ENCODE results near the gene CACHD1. TPM values are rescaled to one million over a fixed set of nuclear protein-coding genes. Genes with fewer than 3 reads are reported as not detected.

Gene CACHD1
- total RNA-seq, 2 donors from 2014 or later, result 8.6 to 12.9 TPM

GRCh38 chr1:64426681-64427080 is 43.2 kb upstream of the CACHD1 start:
- no peak for DNase-seq
- no peak for ATAC-seq
- H3K4me3 ChIP-seq, result no peak overlapping the region
- H3K27ac ChIP-seq, result no peak overlapping the region
- TF ChIP-seq POLR2A (IDR thresholded peaks at IDR 0.05) (no peak), CTCF (IDR thresholded peaks at IDR 0.05) (no peak)
- intact Hi-C loops (cut with DNase I), result no loop called here
- no peaks in the 10 kb centered on the region for H3K9me3 ChIP-seq
- no peaks in the 10 kb centered on the region for H3K4me1 ChIP-seq
- 9 to 13% methylated on average over 2 of the region's 2 CpGs for WGBS, 2 donors
- no peaks in the 10 kb centered on the region for H3K36me3 ChIP-seq (replicated peaks in 1 of 2; ENCODE audit: insufficient read depth in 1 of 2, low read depth in 2 of 2)
- no peaks in the 10 kb centered on the region for H3K27me3 ChIP-seq

GRCh38 chr1:64427879-64428278 is 42.0 kb upstream of the CACHD1 start:
- WGBS, 2 donors, result 55 to 83% methylated on average over 3 of the region's 3 CpGs
- Histone ChIP-seq H3K4me3 (no peak overlapping the region), H3K4me1 (no peaks in the 10 kb centered on the region), H3K27me3 (no peaks in the 10 kb centered on the region), H3K9me3 (no peaks in the 10 kb centered on the region), H3K36me3 (replicated peaks in 1 of 2; ENCODE audit: insufficient read depth in 1 of 2, low read depth in 2 of 2) (no peaks in the 10 kb centered on the region), H3K27ac (no peak overlapping the region)
- no peak for DNase-seq
- ATAC-seq, result no peak
- intact Hi-C loops (cut with DNase I), result no loop called here
- no peak for TF ChIP-seq CTCF (IDR thresholded peaks at IDR 0.05)
- no peak for TF ChIP-seq POLR2A (IDR thresholded peaks at IDR 0.05)

DNA sequence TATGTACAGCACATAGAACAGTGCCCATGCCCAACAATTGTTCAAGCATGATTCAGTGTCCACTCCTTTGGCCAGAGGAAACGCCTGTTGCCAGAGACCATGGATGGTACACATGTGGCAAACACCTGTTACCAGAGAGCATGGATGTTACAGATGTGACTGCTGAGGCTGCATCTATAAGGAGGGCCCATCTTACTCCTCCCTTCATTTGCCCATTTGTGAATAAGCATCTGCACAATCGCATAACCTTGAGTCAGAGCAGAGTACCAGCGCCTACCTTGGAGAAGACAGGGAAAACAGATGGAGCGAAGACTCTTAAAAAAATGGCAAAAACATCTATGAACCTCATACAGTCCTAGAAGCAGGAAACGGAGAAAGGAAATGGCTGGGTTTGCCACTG is 36.6 kb upstream of the CACHD1 start:
- H3K9me3 ChIP-seq, result no peaks in the 10 kb centered on the region
- ATAC-seq (no peak), DNase-seq (no peak)
- H3K4me3 ChIP-seq, result no peak overlapping the region
- intact Hi-C loops (cut with DNase I), result no loop called here
- H3K27ac ChIP-seq, result no peak overlapping the region
- no peaks in the 10 kb centered on the region for H3K27me3 ChIP-seq
- TF ChIP-seq CTCF (IDR thresholded peaks at IDR 0.05) (no peak), POLR2A (IDR thresholded peaks at IDR 0.05) (no peak)
- 86 to 97% methylated on average over 5 of the region's 5 CpGs for WGBS, 2 donors
- no peaks in the 10 kb centered on the region for H3K36me3 ChIP-seq (replicated peaks in 1 of 2; ENCODE audit: insufficient read depth in 1 of 2, low read depth in 2 of 2)
- H3K4me1 ChIP-seq, result no peaks in the 10 kb centered on the region

DNA sequence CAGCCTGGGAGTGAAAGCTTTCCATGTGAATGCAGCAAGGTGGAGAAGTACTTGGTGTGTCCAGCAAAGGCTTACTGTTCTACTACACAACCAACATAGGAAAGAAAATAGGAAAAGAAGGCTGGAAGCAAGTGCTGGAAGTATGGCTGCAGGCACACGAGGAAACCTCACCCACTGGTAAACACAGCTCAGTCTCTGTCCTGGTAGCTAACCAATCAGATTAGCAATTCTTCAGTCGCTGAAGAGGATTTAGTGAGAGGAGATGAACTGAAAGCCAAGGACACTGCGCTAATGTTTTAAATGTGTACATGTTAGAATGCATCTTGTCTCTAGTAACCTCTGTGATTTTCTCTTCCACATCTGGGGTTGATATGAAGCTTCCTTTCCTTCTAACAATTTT is 36.2 kb upstream of the CACHD1 start:
- WGBS, 2 donors, result 59 to 70% methylated on average over 3 of the region's 3 CpGs
- DNase-seq, result no peak
- no peak for TF ChIP-seq CTCF (IDR thresholded peaks at IDR 0.05)
- no peak for TF ChIP-seq POLR2A (IDR thresholded peaks at IDR 0.05)

GRCh38 chr1:64435000-64435399 is 34.9 kb upstream of the CACHD1 start:
- Histone ChIP-seq H3K27me3 (no peaks in the 10 kb centered on the region), H3K4me1 (no peaks in the 10 kb centered on the region), H3K36me3 (replicated peaks in 1 of 2; ENCODE audit: insufficient read depth in 1 of 2, low read depth in 2 of 2) (no peaks in the 10 kb centered on the region), H3K4me3 (no peak overlapping the region), H3K27ac (no peak overlapping the region), H3K9me3 (no peaks in the 10 kb centered on the region)
- TF ChIP-seq POLR2A (IDR thresholded peaks at IDR 0.05), result no peak
- no peak for TF ChIP-seq CTCF (IDR thresholded peaks at IDR 0.05)
- no peak for DNase-seq
- intact Hi-C loops (cut with DNase I), result no loop called here
- WGBS, 2 donors, result 74 to 81% methylated on average over 6 of the region's 6 CpGs
- ATAC-seq, result no peak

More for the DNA sequence above, 36.2 kb upstream of the CACHD1 start:
- Histone ChIP-seq H3K9me3 (no peaks in the 10 kb centered on the region), H3K4me3 (no peak overlapping the region), H3K4me1 (no peaks in the 10 kb centered on the region), H3K27ac (no peak overlapping the region), H3K27me3 (no peaks in the 10 kb centered on the region), H3K36me3 (replicated peaks in 1 of 2; ENCODE audit: insufficient read depth in 1 of 2, low read depth in 2 of 2) (no peaks in the 10 kb centered on the region)
- intact Hi-C loops (cut with DNase I), result no loop called here
- ATAC-seq, result no peak

Measured in body of pancreas (tissue), 4 donors.